HepG2 (cell line): ENCODE measurements around the gene MYBPC2. TPM values are rescaled to one million over a fixed set of nuclear protein-coding genes. Genes with fewer than 3 reads are reported as not detected.

Experiments used
- ATAC-seq: fragments of 200-7000 bp; cut with Tn5 transposase; 3 replicates; pipeline ENCODE4 v1.9.1; 2020; ENCODE audit warnings: mild to moderate bottlenecking, moderate library complexity
- BruUV-seq: library from RNA; stranded (reverse); fragments of 400-500 nt; replicated peaks from 2 replicates; lab custom pipeline; 2021; lab: Mats Ljungman, UMichigan
- CTCF ChIA-PET: fragments of 300-600 bp; formaldehyde crosslinking; extraction: SDS; loops from one replicate; lab custom pipeline; 2021; ENCODE audit warnings: low total read pairs, inconsistent platforms, low intra/inter-chr PET ratio; lab: Yijun Ruan, JAX
- POLR2A ChIA-PET: fragments of 350-600 bp; sonication (Branson Sonifier 250); formaldehyde crosslinking; loops from one replicate; lab custom pipeline; 2020; ENCODE audit warnings: antibody characterized with exemption, inconsistent platforms; lab: Yijun Ruan, JAX
- DNase-seq: peaks from one replicate; pipeline ENCODE4 v3.0.0-alpha.2; 2015; ENCODE audit warnings: low spot score
- FAIRE-seq: peaks from 3 replicates; lab custom pipeline; 2011; peaks lifted over from hg19 to GRCh38; lab: Jason Lieb, UNC
- H2AFZ ChIP-seq: one replicate; pipeline ENCODE4 v1.6.1; 2011; ENCODE audit warnings: low read length, inconsistent platforms
- H3K27ac ChIP-seq: fragments of 300-600 bp; 3 replicates; pipeline ENCODE4 v1.8.0; 2011; ENCODE audit warnings: mixed run types, mild to moderate bottlenecking, mixed read lengths, low read length, inconsistent platforms; ENCODE audit not compliant: insufficient read depth; ENCODE audit errors: extremely low read length
- H3K27me3 ChIP-seq, 2 experiments: fragments of 200-600 bp in 1 of 2; 2 replicates in 1 of 2; 3 replicates in 1 of 2; pipeline versions ENCODE4 v1.6.0 to v1.8.0; 2011; ENCODE audit warnings: low read length in 2 of 2, mild to moderate bottlenecking in 2 of 2, moderate library complexity in 2 of 2, inconsistent platforms in 1 of 2; ENCODE audit not compliant: insufficient read depth in 2 of 2, control insufficient read depth in 1 of 2
- H3K36me3 ChIP-seq, 2 experiments: fragments of 200-600 bp in 1 of 2; replicated peaks in 1 of 2; 2 replicates in 1 of 2; 3 replicates in 1 of 2; pipeline versions ENCODE4 v1.5.1 to v1.8.0; 2011; ENCODE audit warnings: low read length in 2 of 2, inconsistent platforms in 1 of 2; ENCODE audit not compliant: insufficient read depth in 2 of 2, control insufficient read depth in 1 of 2
- H3K4me1 ChIP-seq: 2 replicates; pipeline ENCODE4 v1.5.1; 2012; ENCODE audit warnings: low read length, inconsistent platforms; ENCODE audit not compliant: insufficient read depth
- H3K4me2 ChIP-seq: 2 replicates; pipeline ENCODE4 v1.6.0; 2011; ENCODE audit warnings: low read depth, low read length, inconsistent platforms
- H3K4me3 ChIP-seq, 3 experiments: fragments of 200-600 bp in 1 of 3; sonication (generic), shearing (Covaris generic) in 1 of 3; replicated peaks in 1 of 3; 2 replicates each; pipeline ENCODE4 v1.5.1; 2011 to 2016; ENCODE audit warnings: low read length in 3 of 3, inconsistent platforms in 2 of 3, low read depth in 2 of 3, mild to moderate bottlenecking in 2 of 3, control low read depth in 1 of 3, mixed read lengths in 1 of 3; ENCODE audit not compliant: insufficient read depth in 1 of 3
- H3K79me2 ChIP-seq: one replicate; pipeline ENCODE4 v1.6.1; 2011; ENCODE audit warnings: low read length, inconsistent platforms; ENCODE audit not compliant: insufficient read depth
- H3K9ac ChIP-seq: 2 replicates; pipeline ENCODE4 v1.6.0; 2011; ENCODE audit warnings: mild to moderate bottlenecking, low read depth, low read length, inconsistent platforms; ENCODE audit not compliant: insufficient read depth
- H3K9me3 ChIP-seq: 2 replicates; pipeline ENCODE4 v1.5.1; 2012; ENCODE audit warnings: mild to moderate bottlenecking, low read length
- H4K20me1 ChIP-seq: 2 replicates; pipeline ENCODE4 v1.6.0; 2011; ENCODE audit warnings: inconsistent platforms, mild to moderate bottlenecking, low read length, moderate library complexity; ENCODE audit not compliant: insufficient read depth
- BRD4 ChIP-seq: sonication (generic); formaldehyde crosslinking; IDR thresholded peaks from 2 replicates; pipeline ENCODE4 v1.4.0; 2020; ENCODE audit warnings: missing genetic modification reagents
- JUND ChIP-seq: sonication (generic); formaldehyde crosslinking; IDR thresholded peaks from 2 replicates; pipeline ENCODE4 v1.8.0; 2022; ENCODE audit warnings: mild to moderate bottlenecking, missing genetic modification reagents
- NR2F2 ChIP-seq: IDR thresholded peaks from 2 replicates; pipeline ENCODE4 v1.6.1; 2012; ENCODE audit warnings: low read depth, inconsistent platforms, borderline replicate concordance
- RFX5 ChIP-seq: IDR thresholded peaks from 2 replicates; pipeline ENCODE4 v1.6.1; 2011; ENCODE audit warnings: low read depth, low read length, improper control_type of control experiment
- SOX6 ChIP-seq, 2 experiments: fragments of 450-650 bp in 1 of 2; sonication (generic) in 1 of 2; formaldehyde crosslinking in 1 of 2; IDR thresholded peaks; 2 replicates each; pipeline versions ENCODE4 v1.4.0 to v1.6.1; 2017 to 2020; ENCODE audit warnings: antibody characterized with exemption in 1 of 2, mild to moderate bottlenecking in 1 of 2, missing genetic modification reagents in 1 of 2
- SSRP1 ChIP-seq: IDR thresholded peaks from 2 replicates; pipeline ENCODE4 v1.6.1; 2016; ENCODE audit warnings: control low read depth
- ZBTB7B ChIP-seq: sonication (generic); formaldehyde crosslinking; IDR thresholded peaks from 2 replicates; pipeline ENCODE4 v1.4.0; 2020; ENCODE audit warnings: missing genetic modification reagents
- ZNF674 ChIP-seq: sonication (generic); formaldehyde crosslinking; IDR thresholded peaks from 2 replicates; pipeline ENCODE4 v1.5.0; 2020; ENCODE audit warnings: low read depth, mild to moderate bottlenecking, missing genetic modification reagents
- WGBS: methylation state at CpG from one replicate; pipeline ENCODE4 v1.1.6; 2017; ENCODE audit warnings: low lambda C conversion rate; 5-methylcytosine and 5-hydroxymethylcytosine counted together
- in situ Hi-C: cut with HindIII; loops from 2 replicates; pipeline ENCODE4 v1.10.0; 2017; ENCODE audit warnings: low pct_unique_long_range_greater_than_20kb; ENCODE audit not compliant: extremely low pct_ligation_motif_present
- intact Hi-C: fragments of 100-400 bp; cut with micrococcal nuclease; formaldehyde crosslinking; loops from one replicate; pipeline ENCODE4 v1.10.0; 2022; ENCODE audit not compliant: unreplicated experiment
- polyA plus RNA-seq, 8 experiments: library from polyadenylated mRNA; depleted of rRNA in 3 of 8; stranded (reverse) in 7 of 8; unstranded in 1 of 8; fragments of >200 nt; fragmentation: Illumina TruSeq in 4 of 8; extraction: Trizol in 4 of 8; gene quantifications; 2 replicates each; pipeline versions ENCODE4 v1.2.1 to v1.2.3, GENCODE V29; 2011 to 2016; ENCODE audit warnings: low read depth in 4 of 8, missing spikeins in 1 of 8, mixed read lengths in 1 of 8; ENCODE audit not compliant: insufficient read depth in 1 of 8
- total RNA-seq, 5 experiments: library from RNA; depleted of rRNA; stranded (reverse); fragments of >200 nt; fragmentation: Illumina TruSeq; extraction: Trizol; gene quantifications; 2 replicates each; pipeline ENCODE4 v1.2.3, GENCODE V29; 2016; ENCODE audit warnings: low read depth in 1 of 5
- TF ChIP-seq, protein P1 (sequence below): sonication (generic); formaldehyde crosslinking; IDR thresholded peaks from 2 replicates; pipeline ENCODE4 v1.4.0; 2020; ENCODE audit warnings: missing genetic modification reagents, borderline replicate concordance
- TF ChIP-seq, protein P2 (sequence below): sonication (generic); formaldehyde crosslinking; IDR thresholded peaks from 2 replicates; pipeline ENCODE4 v1.5.0; 2020; ENCODE audit warnings: missing genetic modification reagents

MYBPC2 gene
- total and polyA plus RNA-seq, 2 of the 13 experiments (the other 11 are each of a cell fraction or from before 2014, with no cell fraction given) = not detected

GRCh38 chr19:50398675-50399367 lies 33.9 kb upstream of the MYBPC2 start:
- no peaks in the 10 kb centered on the region for H3K9me3 ChIP-seq
- no peak for FAIRE-seq
- no TSS peak for BruUV-seq
- no peak overlapping the region for H2AFZ ChIP-seq
- POLR2A ChIA-PET = interaction anchor here (0.6 kb wide), 1 partner anchor 15 kb away, joined by 3 read pairs; the partner anchor contains the start of gene POLD1
- no peaks in the 10 kb centered on the region; a peak in 1 of 5 replicates for H3K27me3 ChIP-seq
- CTCF ChIA-PET = no interaction called here
- ATAC-seq = peak; percentile 24; the same call in 1 of the 3 replicates
- peaks cover 5% of the 10 kb centered on the region for H3K79me2 ChIP-seq
- intact Hi-C loops (no loop called here), in situ Hi-C loops (no loop called here)
- 81% methylated on average over 13 of the region's 13 CpGs for WGBS
- no peak overlapping the region for H3K4me2 ChIP-seq
- no peak overlapping the region for H3K27ac ChIP-seq
- no peak overlapping the region for H3K4me3 ChIP-seq
- no peak for DNase-seq
- peaks cover 8% of the 10 kb centered on the region for H3K4me1 ChIP-seq
- no peak overlapping the region for H3K9ac ChIP-seq
- H4K20me1 ChIP-seq = no peaks in the 10 kb centered on the region
- peaks cover 7 to 14% of the 10 kb centered on the region in 2 experiments; a peak in 3 of 5 replicates for H3K36me3 ChIP-seq
- TF ChIP-seq NR2F2 = 0 out of 2 replicates have a peak, but pooled peaks have one; percentile 28
- no peak for TF ChIP-seq BRD4 (CRISPR knock-in tag)

DNA sequence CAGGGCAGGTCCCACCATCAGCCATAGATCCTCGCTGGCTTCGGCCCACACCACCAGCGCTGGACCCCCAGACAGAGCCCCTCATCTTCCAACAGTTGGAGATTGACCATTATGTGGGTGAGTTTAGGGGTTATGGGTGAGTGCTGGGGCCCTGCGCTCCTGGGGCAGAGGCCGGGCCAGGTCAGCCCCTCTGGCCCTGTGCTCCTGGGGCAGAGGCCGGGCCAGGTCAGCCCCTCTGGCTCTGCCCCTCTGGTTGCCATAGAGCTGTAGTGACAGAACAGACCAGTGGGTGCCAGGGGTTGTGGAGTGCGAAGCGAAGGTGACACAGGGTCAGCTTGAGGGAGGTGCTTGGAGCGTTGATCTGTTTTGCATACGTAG lies 33.3 kb upstream of the MYBPC2 start:
- no TSS peak for BruUV-seq
- no peak overlapping the region for H2AFZ ChIP-seq
- WGBS = 100% methylated on average over 10 of the region's 10 CpGs
- peaks cover 8% of the 10 kb centered on the region for H3K4me1 ChIP-seq
- no peak overlapping the region for H3K4me3 ChIP-seq
- ChIA-PET POLR2A (no interaction called here), CTCF (no interaction called here)
- intact Hi-C loops = no loop called here
- no peaks in the 10 kb centered on the region; a peak in 1 of 5 replicates for H3K27me3 ChIP-seq
- H3K36me3 ChIP-seq = peaks cover 9 to 16% of the 10 kb centered on the region in 2 experiments; a peak in 3 of 5 replicates
- H3K27ac ChIP-seq = no peak overlapping the region
- no peak for DNase-seq
- H4K20me1 ChIP-seq = no peaks in the 10 kb centered on the region
- H3K79me2 ChIP-seq = peaks cover 2% of the 10 kb centered on the region
- no peak overlapping the region for H3K9ac ChIP-seq
- FAIRE-seq = no peak
- no peak for ATAC-seq
- in situ Hi-C loops = no loop called here
- no peaks in the 10 kb centered on the region for H3K9me3 ChIP-seq
- H3K4me2 ChIP-seq = no peak overlapping the region
- TF ChIP-seq ZNF674 (CRISPR knock-in tag) (no peak), JUND (CRISPR knock-in tag) (no peak), SSRP1 (CRISPR knock-in tag) (no peak), ZBTB7B (CRISPR knock-in tag) (no peak), SOX6 (IDR thresholded peaks at IDR 0.05) (no peak), SOX6 (CRISPR knock-in tag; IDR thresholded peaks at IDR 0.05) (no peak), RFX5 (no peak)
- TF ChIP-seq, protein P1, sequence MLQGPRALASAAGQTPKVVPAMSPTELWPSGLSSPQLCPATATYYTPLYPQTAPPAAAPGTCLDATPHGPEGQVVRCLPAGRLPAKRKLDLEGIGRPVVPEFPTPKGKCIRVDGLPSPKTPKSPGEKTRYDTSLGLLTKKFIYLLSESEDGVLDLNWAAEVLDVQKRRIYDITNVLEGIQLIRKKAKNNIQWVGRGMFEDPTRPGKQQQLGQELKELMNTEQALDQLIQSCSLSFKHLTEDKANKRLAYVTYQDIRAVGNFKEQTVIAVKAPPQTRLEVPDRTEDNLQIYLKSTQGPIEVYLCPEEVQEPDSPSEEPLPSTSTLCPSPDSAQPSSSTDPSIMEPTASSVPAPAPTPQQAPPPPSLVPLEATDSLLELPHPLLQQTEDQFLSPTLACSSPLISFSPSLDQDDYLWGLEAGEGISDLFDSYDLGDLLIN (CRISPR knock-in tag) = no peak
- TF ChIP-seq, protein P2, sequence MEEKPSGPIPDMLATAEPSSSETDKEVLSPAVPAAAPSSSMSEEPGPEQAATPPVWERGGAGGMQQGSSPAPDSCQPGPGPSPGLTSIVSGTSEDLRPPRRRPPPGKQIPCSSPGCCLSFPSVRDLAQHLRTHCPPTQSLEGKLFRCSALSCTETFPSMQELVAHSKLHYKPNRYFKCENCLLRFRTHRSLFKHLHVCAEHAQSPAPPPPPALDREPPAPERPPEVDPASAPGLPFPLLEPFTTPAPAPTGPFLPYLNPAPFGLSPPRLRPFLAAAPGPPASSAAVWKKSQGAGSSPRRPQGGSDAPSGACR (CRISPR knock-in tag) = no peak
